ENCODE data around the gene PEX13.

Gene PEX13

DNA sequence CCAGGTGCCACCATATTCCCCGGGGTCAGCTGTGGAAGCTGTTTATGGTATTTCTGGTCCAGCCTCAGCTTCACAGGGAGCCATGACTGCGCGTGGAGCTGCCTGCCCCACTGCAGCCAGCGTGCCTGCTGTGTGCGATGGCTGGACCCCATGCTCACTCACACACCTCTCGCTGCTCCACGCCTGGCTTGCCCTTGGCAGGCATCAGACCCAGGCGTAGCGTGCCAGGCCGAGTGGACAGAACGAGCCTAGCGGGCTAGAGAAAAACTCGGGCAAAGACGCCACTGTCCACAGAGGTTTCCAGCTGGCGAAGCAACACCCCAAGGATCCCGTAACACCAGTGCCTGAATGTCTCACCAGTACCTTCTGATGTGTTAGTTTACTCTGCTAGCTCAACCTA lies 42.9 kb upstream of the PEX13 start:
- no peak overlapping the region for H3K4me2 ChIP-seq (ENCODE audit: low read length, poor library complexity, severe bottlenecking)
- H2BK12ac ChIP-seq (ENCODE audit: low read length in 2 of 2), result no peak overlapping the region
- no peak overlapping the region for H2BK120ac ChIP-seq (ENCODE audit: low read depth, low read length)
- no peak overlapping the region for H3K4me3 ChIP-seq (ENCODE audit: insufficient read depth in 1 of 2, low read depth in 1 of 2, low read length in 2 of 2)
- H4K91ac ChIP-seq (ENCODE audit: low read length), result no peak overlapping the region
- no peak overlapping the region for H3K18ac ChIP-seq (ENCODE audit: low read depth in 1 of 2, low read length in 2 of 2)
- H2BK5ac ChIP-seq (ENCODE audit: low read depth, low read length, poor library complexity, severe bottlenecking), result no peak overlapping the region
- H3K27ac ChIP-seq (ENCODE audit: low read length, poor library complexity, severe bottlenecking), result no peak overlapping the region
- no peaks in the 10 kb centered on the region for H3K36me3 ChIP-seq (ENCODE audit: control insufficient read depth in 1 of 2, insufficient read depth in 2 of 2, low read depth in 1 of 2, low read length in 2 of 2)
- no peaks in the 10 kb centered on the region for H3K79me1 ChIP-seq (replicated peaks; ENCODE audit: low read length, poor library complexity, severe bottlenecking)
- H3K27me3 ChIP-seq (ENCODE audit: control insufficient read depth in 1 of 2, insufficient read depth in 1 of 2, low read length in 2 of 2), result no peaks in the 10 kb centered on the region
- H3K9me3 ChIP-seq (ENCODE audit: control insufficient read depth, low read length), result no peaks in the 10 kb centered on the region
- no peak overlapping the region for H3K14ac ChIP-seq (ENCODE audit: low read length in 2 of 2)
- no peak overlapping the region for H3K23ac ChIP-seq (ENCODE audit: low read length in 2 of 2)
- 95% methylated on average over 16 of the region's 16 CpGs for WGBS
- no peak for DNase-seq
- H2BK15ac ChIP-seq (ENCODE audit: low read depth, poor library complexity, severe bottlenecking), result no peak overlapping the region
- H4K8ac ChIP-seq (ENCODE audit: low read length), result no peak overlapping the region
- H3K4ac ChIP-seq (ENCODE audit: low read depth in 1 of 2, low read length in 2 of 2), result no peak overlapping the region
- no peak overlapping the region for H2AFZ ChIP-seq (ENCODE audit: low read depth, low read length)
- no peak overlapping the region for H2AK5ac ChIP-seq (ENCODE audit: low read length, severe bottlenecking)
- no peaks in the 10 kb centered on the region for H3K4me1 ChIP-seq (ENCODE audit: control insufficient read depth, insufficient read depth, low read depth, low read length)
- H3K9ac ChIP-seq (ENCODE audit: low read length), result no peak overlapping the region

DNA sequence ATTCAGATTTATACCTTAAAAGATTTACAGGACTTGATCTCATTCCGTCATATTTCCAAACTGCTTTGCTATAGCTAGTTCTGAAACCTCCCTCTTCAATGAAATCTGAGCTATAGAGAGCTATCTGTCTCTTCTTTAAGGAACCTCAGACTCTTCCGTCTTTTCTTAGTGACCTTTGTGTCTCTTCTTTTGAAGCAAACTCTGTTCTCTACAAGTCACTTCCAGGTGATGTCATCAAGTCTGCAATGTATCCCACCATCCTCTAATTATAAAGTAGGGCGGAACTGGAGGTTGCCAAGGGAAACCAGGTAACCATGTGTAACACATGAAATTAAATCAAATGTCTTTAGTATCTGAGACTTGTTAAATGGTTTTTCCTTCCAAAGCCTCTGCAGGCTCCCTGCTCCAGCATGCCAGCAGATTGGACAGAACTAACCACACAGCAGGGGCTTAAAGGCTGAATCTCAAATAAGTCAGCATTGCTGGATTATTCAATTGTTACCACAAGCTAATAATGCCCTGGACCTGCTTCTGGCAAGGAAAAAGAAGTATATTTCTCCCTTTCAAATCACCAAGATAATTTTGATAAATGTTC lies 41.2 kb upstream of the PEX13 start:
- no peaks in the 10 kb centered on the region for H3K9me3 ChIP-seq (ENCODE audit: control insufficient read depth, low read length)
- no peak overlapping the region for H3K18ac ChIP-seq (ENCODE audit: low read depth in 1 of 2, low read length in 2 of 2)
- no peak overlapping the region for H3K4me2 ChIP-seq (ENCODE audit: low read length, poor library complexity, severe bottlenecking)
- no peak overlapping the region for H2BK15ac ChIP-seq (ENCODE audit: low read depth, poor library complexity, severe bottlenecking)
- H2AK5ac ChIP-seq (ENCODE audit: low read length, severe bottlenecking), result no peak overlapping the region
- no peaks in the 10 kb centered on the region for H3K79me1 ChIP-seq (replicated peaks; ENCODE audit: low read length, poor library complexity, severe bottlenecking)
- H2BK5ac ChIP-seq (ENCODE audit: low read depth, low read length, poor library complexity, severe bottlenecking), result no peak overlapping the region
- H2BK12ac ChIP-seq (ENCODE audit: low read length in 2 of 2), result no peak overlapping the region
- no peak overlapping the region for H3K4ac ChIP-seq (ENCODE audit: low read depth in 1 of 2, low read length in 2 of 2)
- 94% methylated on average over 3 of the region's 3 CpGs for WGBS
- no peaks in the 10 kb centered on the region for H3K27me3 ChIP-seq (ENCODE audit: control insufficient read depth in 1 of 2, insufficient read depth in 1 of 2, low read length in 2 of 2)
- no peak overlapping the region for H3K27ac ChIP-seq (ENCODE audit: low read length, poor library complexity, severe bottlenecking)
- no peak overlapping the region for H2AFZ ChIP-seq (ENCODE audit: low read depth, low read length)
- no peak overlapping the region for H2BK120ac ChIP-seq (ENCODE audit: low read depth, low read length)
- no peak overlapping the region for H3K9ac ChIP-seq (ENCODE audit: low read length)
- no peak for DNase-seq
- H3K14ac ChIP-seq (ENCODE audit: low read length in 2 of 2), result no peak overlapping the region
- no peaks in the 10 kb centered on the region for H3K4me1 ChIP-seq (ENCODE audit: control insufficient read depth, insufficient read depth, low read depth, low read length)
- H4K91ac ChIP-seq (ENCODE audit: low read length), result no peak overlapping the region
- no peak overlapping the region for H3K4me3 ChIP-seq (ENCODE audit: insufficient read depth in 1 of 2, low read depth in 1 of 2, low read length in 2 of 2)
- H3K36me3 ChIP-seq (ENCODE audit: control insufficient read depth in 1 of 2, insufficient read depth in 2 of 2, low read depth in 1 of 2, low read length in 2 of 2), result no peaks in the 10 kb centered on the region
- H3K23ac ChIP-seq (ENCODE audit: low read length in 2 of 2), result no peak overlapping the region
- no peak overlapping the region for H4K8ac ChIP-seq (ENCODE audit: low read length)

DNA sequence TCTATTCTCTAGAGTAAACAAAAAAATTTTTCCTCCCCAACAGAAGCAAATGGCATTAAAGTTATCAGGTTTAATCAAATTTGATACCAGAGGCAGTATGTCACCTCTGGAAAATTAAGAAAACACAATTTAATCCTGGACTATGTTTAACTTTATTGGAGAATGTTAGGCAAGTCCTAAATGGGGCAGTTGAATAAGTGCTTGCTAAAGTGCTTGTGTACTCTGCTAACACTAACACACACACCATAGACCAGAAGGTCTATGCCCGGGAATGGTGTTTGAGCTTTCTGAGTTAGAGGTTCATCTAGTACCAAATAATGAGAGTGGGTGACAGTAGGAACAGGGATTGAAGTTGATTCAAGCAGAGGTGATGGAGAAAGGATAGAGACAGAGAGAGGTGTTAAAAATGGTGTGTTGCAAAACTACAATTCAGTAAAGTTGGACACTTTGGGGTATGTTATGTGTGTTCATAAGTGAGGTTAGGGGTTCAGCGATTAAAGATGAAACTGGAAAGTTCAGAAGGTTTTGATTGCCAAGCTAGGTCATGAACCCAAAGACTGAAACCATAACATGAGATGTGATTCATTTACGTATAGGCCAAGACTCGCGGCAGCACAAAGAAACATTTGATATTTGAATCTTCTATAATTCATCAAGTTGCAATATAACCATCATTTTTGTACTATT lies 40.5 kb upstream of the PEX13 start:
- no peak overlapping the region for H3K4me2 ChIP-seq (ENCODE audit: low read length, poor library complexity, severe bottlenecking)
- no peak overlapping the region for H3K9ac ChIP-seq (ENCODE audit: low read length)
- H2BK120ac ChIP-seq (ENCODE audit: low read depth, low read length), result no peak overlapping the region
- H3K27me3 ChIP-seq (ENCODE audit: control insufficient read depth in 1 of 2, insufficient read depth in 1 of 2, low read length in 2 of 2), result no peaks in the 10 kb centered on the region
- H2AK5ac ChIP-seq (ENCODE audit: low read length, severe bottlenecking), result no peak overlapping the region
- 95% methylated on average over 2 of the region's 5 CpGs for WGBS
- no peak overlapping the region for H4K8ac ChIP-seq (ENCODE audit: low read length)
- no peaks in the 10 kb centered on the region for H3K36me3 ChIP-seq (ENCODE audit: control insufficient read depth in 1 of 2, insufficient read depth in 2 of 2, low read depth in 1 of 2, low read length in 2 of 2)
- H3K23ac ChIP-seq (ENCODE audit: low read length in 2 of 2), result no peak overlapping the region
- no peak overlapping the region for H3K14ac ChIP-seq (ENCODE audit: low read length in 2 of 2)
- no peak overlapping the region for H3K4ac ChIP-seq (ENCODE audit: low read depth in 1 of 2, low read length in 2 of 2)
- no peaks in the 10 kb centered on the region for H3K9me3 ChIP-seq (ENCODE audit: control insufficient read depth, low read length)
- no peak overlapping the region for H4K91ac ChIP-seq (ENCODE audit: low read length)
- no peak overlapping the region for H3K18ac ChIP-seq (ENCODE audit: low read depth in 1 of 2, low read length in 2 of 2)
- no peak for DNase-seq
- H2BK12ac ChIP-seq (ENCODE audit: low read length in 2 of 2), result no peak overlapping the region
- no peak overlapping the region for H2AFZ ChIP-seq (ENCODE audit: low read depth, low read length)
- H3K79me1 ChIP-seq (replicated peaks; ENCODE audit: low read length, poor library complexity, severe bottlenecking), result no peaks in the 10 kb centered on the region
- no peak overlapping the region for H2BK5ac ChIP-seq (ENCODE audit: low read depth, low read length, poor library complexity, severe bottlenecking)
- H3K4me3 ChIP-seq (ENCODE audit: insufficient read depth in 1 of 2, low read depth in 1 of 2, low read length in 2 of 2), result no peak overlapping the region
- H3K4me1 ChIP-seq (ENCODE audit: control insufficient read depth, insufficient read depth, low read depth, low read length), result no peaks in the 10 kb centered on the region
- H2BK15ac ChIP-seq (ENCODE audit: low read depth, poor library complexity, severe bottlenecking), result no peak overlapping the region
- no peak overlapping the region for H3K27ac ChIP-seq (ENCODE audit: low read length, poor library complexity, severe bottlenecking)

GRCh38 chr2:60977562-60977895 lies 40.0 kb upstream of the PEX13 start:
- Histone ChIP-seq H2BK5ac (ENCODE audit: low read depth, low read length, poor library complexity, severe bottlenecking) (no peak overlapping the region), H2AK5ac (ENCODE audit: low read length, severe bottlenecking) (no peak overlapping the region), H3K14ac (ENCODE audit: low read length in 2 of 2) (no peak overlapping the region), H4K8ac (ENCODE audit: low read length) (no peak overlapping the region), H3K36me3 (ENCODE audit: control insufficient read depth in 1 of 2, insufficient read depth in 2 of 2, low read depth in 1 of 2, low read length in 2 of 2) (no peaks in the 10 kb centered on the region), H3K27me3 (ENCODE audit: control insufficient read depth in 1 of 2, insufficient read depth in 1 of 2, low read length in 2 of 2) (no peaks in the 10 kb centered on the region), H3K79me1 (replicated peaks; ENCODE audit: low read length, poor library complexity, severe bottlenecking) (no peaks in the 10 kb centered on the region), H2BK15ac (ENCODE audit: low read depth, poor library complexity, severe bottlenecking) (no peak overlapping the region), H2BK120ac (ENCODE audit: low read depth, low read length) (no peak overlapping the region), H3K4me2 (ENCODE audit: low read length, poor library complexity, severe bottlenecking) (no peak overlapping the region), H3K18ac (ENCODE audit: low read depth in 1 of 2, low read length in 2 of 2) (no peak overlapping the region), H3K4me1 (ENCODE audit: control insufficient read depth, insufficient read depth, low read depth, low read length) (no peaks in the 10 kb centered on the region), H2BK12ac (ENCODE audit: low read length in 2 of 2) (no peak overlapping the region), H3K4ac (ENCODE audit: low read depth in 1 of 2, low read length in 2 of 2) (no peak overlapping the region), H3K9me3 (ENCODE audit: control insufficient read depth, low read length) (no peaks in the 10 kb centered on the region), H2AFZ (ENCODE audit: low read depth, low read length) (no peak overlapping the region), H3K23ac (ENCODE audit: low read length in 2 of 2) (no peak overlapping the region), H3K9ac (ENCODE audit: low read length) (no peak overlapping the region), H4K91ac (ENCODE audit: low read length) (no peak overlapping the region), H3K4me3 (ENCODE audit: insufficient read depth in 1 of 2, low read depth in 1 of 2, low read length in 2 of 2) (no peak overlapping the region), H3K27ac (ENCODE audit: low read length, poor library complexity, severe bottlenecking) (no peak overlapping the region)
- 100% methylated on average over 1 of the region's 1 CpG for WGBS
- no peak for DNase-seq
